Vagina (tissue), 2 donors: ENCODE data around the gene PDE3B.

Source experiments
- CTCF ChIP-seq, 3 experiments: fragments of 450-650 bp in 2 of 3; fragments of 200-600 bp in 1 of 3; sonication (generic) in 1 of 3; IDR thresholded peaks; one replicate each; pipeline ENCODE4 v1.5.1; 2017 to 2019; ENCODE audit warnings: antibody characterized with exemption in 3 of 3, mild to moderate bottlenecking in 2 of 3, moderate library complexity in 2 of 3
- POLR2A ChIP-seq, 2 donors: fragments of 450-650 bp; IDR thresholded peaks; one replicate each; pipeline ENCODE4 v1.6.1; 2017; ENCODE audit warnings: antibody characterized with exemption in 2 of 2, mild to moderate bottlenecking in 2 of 2, moderate library complexity in 2 of 2
- POLR2AphosphoS5 ChIP-seq, 2 donors: sonication (generic); formaldehyde crosslinking; IDR thresholded peaks; one replicate each; pipeline ENCODE4 v1.9.0; 2017; ENCODE audit warnings: antibody characterized with exemption in 2 of 2, mild to moderate bottlenecking in 2 of 2, low read depth in 1 of 2; ENCODE audit not compliant: insufficient read depth in 1 of 2

GRCh38 chr11:14617241-14618027, 26.2 kb upstream of the PDE3B start:
- no peak for TF ChIP-seq CTCF (IDR thresholded peaks at IDR 0.05)
- no peak for TF ChIP-seq POLR2AphosphoS5 (IDR thresholded peaks at IDR 0.05; ENCODE audit: insufficient read depth in 1 of 2, low read depth in 1 of 2)
- TF ChIP-seq POLR2A (IDR thresholded peaks at IDR 0.05): no peak
